Activated T-helper 17 cell treated with anti-CD3 and anti-CD28 coated beads, Interleukin-2, amount 50 U/mL, for 72 hours (primary cell): Measurements from ENCODE around the gene B4GALNT1. TPM values are rescaled to one million over a fixed set of nuclear protein-coding genes. Genes with fewer than 3 reads are reported as not detected.
"Not testable (repeated sequence)": the region's sequence is repeated elsewhere in the genome, so short reads cannot be mapped to it uniquely, and the experiment has no call there.

Experiments used
- ATAC-seq: fragments of 150-1000 bp; cut with Tn5 transposase; replicated peaks from 2 replicates; pipeline ENCODE4 v1.10.0; 2021; ENCODE audit warnings: mild to moderate bottlenecking, moderate library complexity
- H3K27ac Mint-ChIP-seq: one replicate; pipeline ENCODE4 v1.8.0; 2022; ENCODE audit warnings: mixed read lengths
- H3K27me3 Mint-ChIP-seq: one replicate; pipeline ENCODE4 v1.8.0; 2022; ENCODE audit warnings: mixed read lengths
- H3K36me3 Mint-ChIP-seq: one replicate; pipeline ENCODE4 v1.8.0; 2022; ENCODE audit warnings: low read depth, mild to moderate bottlenecking, mixed read lengths
- H3K4me1 Mint-ChIP-seq: one replicate; pipeline ENCODE4 v1.8.0; 2022; ENCODE audit warnings: mixed read lengths
- H3K4me3 Mint-ChIP-seq: one replicate; pipeline ENCODE4 v1.8.0; 2022; ENCODE audit warnings: mild to moderate bottlenecking, mixed read lengths
- H3K9me3 Mint-ChIP-seq: one replicate; pipeline ENCODE4 v1.8.0; 2022; ENCODE audit warnings: mixed read lengths
- total RNA-seq, 2 donors: library from RNA; stranded (reverse); gene quantifications; one replicate each; pipeline ENCODE4 v1.2.3, GENCODE V29; 2022

Gene B4GALNT1
- total RNA-seq, 2 donors from 2014 or later = 1.5 to 3.7 TPM

DNA sequence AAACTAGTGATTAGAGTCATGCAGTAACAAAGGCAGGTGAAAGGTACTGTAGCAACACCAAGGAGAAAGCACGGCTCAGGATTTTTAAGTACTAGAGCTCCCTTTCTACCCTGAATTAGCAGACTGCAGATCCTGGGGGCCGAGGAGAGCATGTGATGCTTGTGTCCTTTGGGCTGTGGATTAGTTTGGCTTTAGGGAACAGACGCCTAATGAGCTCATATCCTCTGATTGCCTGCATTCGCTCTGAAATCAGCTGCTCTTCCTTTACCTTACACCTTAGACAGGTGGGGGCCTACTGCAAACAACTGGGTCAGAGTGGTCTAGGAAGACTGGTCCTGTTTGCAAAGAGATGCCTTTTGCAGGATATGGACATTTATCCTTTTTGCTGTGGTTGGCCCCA is 39.8 kb downstream of the B4GALNT1 start:
- no peak for ATAC-seq
- Mint-ChIP-seq H3K9me3 (no peaks in the 10 kb centered on the region), H3K4me3 (no peak overlapping the region), H3K27me3 (no peaks in the 10 kb centered on the region), H3K4me1 (peaks cover 20% of the 10 kb centered on the region), H3K27ac (no peak overlapping the region), H3K36me3 (peaks cover 42% of the 10 kb centered on the region)

- H3K36me3 Mint-ChIP-seq = peaks cover 38% of the 10 kb centered on the region
- no peak for ATAC-seq
- H3K9me3 Mint-ChIP-seq = no peaks in the 10 kb centered on the region
- no peaks in the 10 kb centered on the region for H3K27me3 Mint-ChIP-seq
- H3K4me1 Mint-ChIP-seq = peaks cover 20% of the 10 kb centered on the region
- H3K4me3 Mint-ChIP-seq = peak overlapping the region; percentile 81
- peak overlapping the region; percentile 74 for H3K27ac Mint-ChIP-seq
Observed at GRCh38 chr12:57592551-57593165, 40.3 kb downstream of the B4GALNT1 start.

- no peak for ATAC-seq
- peak overlapping the region; percentile 81 for H3K4me3 Mint-ChIP-seq
- no peaks in the 10 kb centered on the region for H3K9me3 Mint-ChIP-seq
- H3K27ac Mint-ChIP-seq = peak overlapping the region; percentile 74
- no peaks in the 10 kb centered on the region for H3K27me3 Mint-ChIP-seq
- H3K36me3 Mint-ChIP-seq = peaks cover 30% of the 10 kb centered on the region
- H3K4me1 Mint-ChIP-seq = peaks cover 20% of the 10 kb centered on the region
Observed at GRCh38 chr12:57591782-57592325, 41.1 kb downstream of the B4GALNT1 start.

GRCh38 chr12:57590864-57591781 is 41.9 kb downstream of the B4GALNT1 start, which contains the start of gene PIP4K2C:
Gene PIP4K2C, plus strand, starts transcription at chr12:57591192. Its CDS starts 98 bp downstream, at chr12:57591290.
- Mint-ChIP-seq H3K9me3 (no peaks in the 10 kb centered on the region), H3K4me1 (peaks cover 20% of the 10 kb centered on the region), H3K36me3 (peaks cover 22% of the 10 kb centered on the region), H3K4me3 (peak within 1 kb of the TSS; percentile 81), H3K27me3 (no peaks in the 10 kb centered on the region), H3K27ac (peak within 1 kb of the TSS; percentile 74)
- ATAC-seq = peak; percentile 100

GRCh38 chr12:57590479-57590863 is 42.5 kb downstream of the B4GALNT1 start:
- peaks cover 20% of the 10 kb centered on the region for H3K4me1 Mint-ChIP-seq
- H3K9me3 Mint-ChIP-seq = no peaks in the 10 kb centered on the region
- H3K27ac Mint-ChIP-seq = peak overlapping the region; percentile 74
- peak overlapping the region; percentile 81 for H3K4me3 Mint-ChIP-seq
- ATAC-seq = no peak
- H3K36me3 Mint-ChIP-seq = peaks cover 16% of the 10 kb centered on the region
- H3K27me3 Mint-ChIP-seq = no peaks in the 10 kb centered on the region

GRCh38 chr12:57588951-57589610 is 43.9 kb downstream of the B4GALNT1 start:
- H3K36me3 Mint-ChIP-seq, ATAC-seq, H3K4me3 Mint-ChIP-seq, H3K9me3 Mint-ChIP-seq, H3K27ac Mint-ChIP-seq, H3K27me3 Mint-ChIP-seq: not testable (repeated sequence)
- peaks cover 20% of the 10 kb centered on the region for H3K4me1 Mint-ChIP-seq

DNA sequence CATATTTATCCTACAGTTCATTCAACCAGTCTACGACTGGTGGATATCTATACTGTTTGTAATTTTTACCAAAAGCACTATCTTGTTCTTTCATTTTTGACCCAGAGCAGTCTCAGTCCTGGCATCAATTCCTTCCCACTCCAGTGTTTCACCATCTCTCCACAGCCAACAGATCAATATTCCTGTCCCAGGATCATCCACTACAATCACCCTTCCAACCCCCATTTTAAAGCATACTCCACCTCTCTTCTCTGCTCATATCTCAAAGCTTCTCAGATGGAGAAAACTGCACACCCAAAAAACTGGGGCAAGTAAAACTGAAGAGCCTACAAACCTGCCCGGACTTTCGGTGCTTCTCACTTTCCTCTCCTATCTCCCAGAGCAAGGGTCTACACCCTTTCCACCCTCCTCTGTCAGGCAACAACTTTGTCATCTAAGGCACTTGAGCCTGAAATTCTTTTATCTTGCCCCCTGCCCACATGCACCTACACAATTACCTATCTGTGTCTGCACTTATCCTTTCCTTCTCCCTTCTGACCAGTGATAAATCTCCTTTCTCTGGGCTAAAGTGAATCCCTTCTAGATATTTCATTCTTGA is 46.1 kb downstream of the B4GALNT1 start:
- no peak overlapping the region for H3K27ac Mint-ChIP-seq
- no peaks in the 10 kb centered on the region for H3K36me3 Mint-ChIP-seq
- no peaks in the 10 kb centered on the region for H3K9me3 Mint-ChIP-seq
- peaks cover 16% of the 10 kb centered on the region for H3K4me1 Mint-ChIP-seq
- ATAC-seq = no peak
- no peak overlapping the region for H3K4me3 Mint-ChIP-seq
- H3K27me3 Mint-ChIP-seq = peaks cover 4% of the 10 kb centered on the region

GRCh38 chr12:57586128-57586527 is 46.9 kb downstream of the B4GALNT1 start:
- no peak for ATAC-seq
- Mint-ChIP-seq H3K4me3 (no peak overlapping the region), H3K27ac (no peak overlapping the region), H3K4me1 (peaks cover 12% of the 10 kb centered on the region), H3K36me3 (no peaks in the 10 kb centered on the region), H3K9me3 (no peaks in the 10 kb centered on the region), H3K27me3 (peaks cover 4% of the 10 kb centered on the region)

- no peak overlapping the region for H3K27ac Mint-ChIP-seq
- H3K27me3 Mint-ChIP-seq = peaks cover 4% of the 10 kb centered on the region
- no peaks in the 10 kb centered on the region for H3K36me3 Mint-ChIP-seq
- no peak overlapping the region for H3K4me3 Mint-ChIP-seq
- H3K4me1 Mint-ChIP-seq = peaks cover 6% of the 10 kb centered on the region
- ATAC-seq = no peak
- no peaks in the 10 kb centered on the region for H3K9me3 Mint-ChIP-seq
Observed at GRCh38 chr12:57585156-57585555, 47.8 kb downstream of the B4GALNT1 start.

GRCh38 chr12:57584690-57585089 is 48.3 kb downstream of the B4GALNT1 start:
- ATAC-seq = no peak
- H3K36me3 Mint-ChIP-seq = no peaks in the 10 kb centered on the region
- peaks cover 6% of the 10 kb centered on the region for H3K4me1 Mint-ChIP-seq
- no peak overlapping the region for H3K4me3 Mint-ChIP-seq
- peaks cover 4% of the 10 kb centered on the region for H3K27me3 Mint-ChIP-seq
- no peaks in the 10 kb centered on the region for H3K9me3 Mint-ChIP-seq
- H3K27ac Mint-ChIP-seq = no peak overlapping the region

DNA sequence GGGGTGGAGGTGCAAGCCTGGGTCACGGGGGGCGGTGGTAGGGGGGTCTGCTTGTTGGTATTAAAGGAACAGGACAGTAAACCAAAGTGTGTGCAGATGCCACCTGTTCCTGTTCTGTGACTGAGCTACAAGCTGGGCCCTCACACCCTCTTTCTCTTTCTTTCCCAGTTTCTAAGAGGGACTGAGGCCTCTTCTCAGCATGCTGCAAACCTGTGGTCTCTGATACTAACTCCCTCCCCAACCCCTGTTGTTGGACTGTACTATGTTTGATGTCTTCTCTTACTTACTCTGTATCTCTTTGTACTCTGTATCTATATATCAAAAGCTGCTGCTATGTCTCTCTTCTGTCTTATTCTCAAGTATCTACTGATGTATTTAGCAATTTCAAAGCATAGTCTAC is 49.0 kb downstream of the B4GALNT1 start:
- no peak for ATAC-seq
- H3K27ac Mint-ChIP-seq = no peak overlapping the region
- no peak overlapping the region for H3K4me3 Mint-ChIP-seq
- H3K9me3 Mint-ChIP-seq = no peaks in the 10 kb centered on the region
- H3K4me1 Mint-ChIP-seq = peaks cover 6% of the 10 kb centered on the region
- H3K36me3 Mint-ChIP-seq = no peaks in the 10 kb centered on the region
- H3K27me3 Mint-ChIP-seq = peaks cover 4% of the 10 kb centered on the region

GRCh38 chr12:57583008-57583831 is 49.8 kb downstream of the B4GALNT1 start:
- H3K36me3 Mint-ChIP-seq = no peaks in the 10 kb centered on the region
- peaks cover 6% of the 10 kb centered on the region for H3K4me1 Mint-ChIP-seq
- ATAC-seq = peak; percentile 98
- no peaks in the 10 kb centered on the region for H3K9me3 Mint-ChIP-seq
- H3K27me3 Mint-ChIP-seq = peaks cover 4% of the 10 kb centered on the region
- H3K27ac Mint-ChIP-seq = no peak overlapping the region
- no peak overlapping the region for H3K4me3 Mint-ChIP-seq

- Mint-ChIP-seq H3K27me3 (peaks cover 4% of the 10 kb centered on the region), H3K4me1 (peaks cover 6% of the 10 kb centered on the region), H3K36me3 (no peaks in the 10 kb centered on the region), H3K27ac (no peak overlapping the region), H3K4me3 (no peak overlapping the region), H3K9me3 (no peaks in the 10 kb centered on the region)
- no peak for ATAC-seq
Observed at GRCh38 chr12:57582440-57582839, 50.6 kb downstream of the B4GALNT1 start.
